ENCODE measurements around the gene MAP1LC3B.

GRCh38 chr16:87388818-87389134, 3.4 kb upstream of the MAP1LC3B start:
- TF ChIP-seq POLR2A (IDR thresholded peaks at IDR 0.05) (no peak), CTCF (IDR thresholded peaks at IDR 0.05) (no peak)
